GM12872 (cell line): ENCODE results near the gene TGDS.

ENCODE experiments used
- CTCF ChIP-seq: IDR thresholded peaks from 3 replicates; pipeline ENCODE4 v1.5.1; 2011; ENCODE audit warnings: low read depth, mild to moderate bottlenecking, low read length, moderate library complexity; ENCODE audit not compliant: insufficient read depth

TGDS gene

GRCh38 chr13:94596575-94596971 lies 621 bp upstream of the TGDS start:
- TF ChIP-seq CTCF, result no peak

- no peak for TF ChIP-seq CTCF
Measured at GRCh38 chr13:94595001-94595949, 677 bp downstream of the TGDS start.

GRCh38 chr13:94590744-94591143 lies 5.2 kb downstream of the TGDS start:
- TF ChIP-seq CTCF, result no peak

GRCh38 chr13:94588541-94588940 lies 7.4 kb downstream of the TGDS start:
- no peak for TF ChIP-seq CTCF

GRCh38 chr13:94586371-94586770 lies 9.6 kb downstream of the TGDS start:
- TF ChIP-seq CTCF, result no peak

- no peak for TF ChIP-seq CTCF
Measured at GRCh38 chr13:94585543-94586101, 10.3 kb downstream of the TGDS start.

- TF ChIP-seq CTCF, result no peak
Measured at GRCh38 chr13:94583926-94584325, 12.0 kb downstream of the TGDS start.
